HG03135 (cell line): ENCODE data around the gene ADAMTSL2.

Experiments used
- ATAC-seq: cut with Tn5 transposase; IDR thresholded peaks from one replicate; pipeline ENCODE4 v1.9.1; 2021; ENCODE audit warnings: mild to moderate bottlenecking, moderate library complexity; ENCODE audit not compliant: unreplicated experiment

ADAMTSL2 gene

DNA sequence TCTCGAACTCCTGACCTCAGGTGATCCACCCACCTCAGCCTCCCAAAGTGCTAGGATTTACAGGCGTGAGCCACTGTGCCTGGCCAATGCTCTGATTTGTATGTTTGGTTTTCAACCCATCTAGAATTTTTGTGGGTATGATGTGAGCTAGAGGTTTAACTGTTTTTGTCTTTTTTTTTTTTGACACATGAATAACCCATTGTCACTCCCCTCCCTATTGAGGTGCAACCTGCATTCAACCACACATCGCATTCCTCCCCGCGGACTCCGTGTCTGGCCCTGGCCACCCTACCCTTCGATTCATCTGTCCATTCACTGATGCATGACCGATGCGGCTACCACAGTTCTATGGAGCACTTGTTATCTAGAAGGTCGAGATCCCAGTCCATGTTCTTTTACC, 84.2 kb downstream of the ADAMTSL2 start:
- ATAC-seq = no peak

DNA sequence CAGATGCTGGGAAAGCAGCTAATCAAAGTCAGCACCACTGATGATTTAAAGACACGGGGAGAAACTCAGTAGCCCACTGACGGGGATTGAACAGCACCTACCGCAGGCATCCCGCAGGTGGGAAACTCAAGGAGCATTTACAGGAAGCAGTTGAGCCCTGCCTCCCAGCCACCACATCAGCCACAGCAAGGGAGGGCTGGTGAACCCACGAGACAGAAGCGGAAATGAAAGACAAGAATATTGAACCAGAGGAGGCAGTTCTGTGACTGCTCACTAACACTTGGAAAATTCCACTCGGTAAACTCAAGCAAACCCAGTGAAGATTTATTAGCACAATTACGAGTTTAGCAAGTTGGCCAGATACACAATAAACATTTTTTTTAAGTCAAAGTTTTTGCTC, 85.3 kb downstream of the ADAMTSL2 start:
- no peak for ATAC-seq

DNA sequence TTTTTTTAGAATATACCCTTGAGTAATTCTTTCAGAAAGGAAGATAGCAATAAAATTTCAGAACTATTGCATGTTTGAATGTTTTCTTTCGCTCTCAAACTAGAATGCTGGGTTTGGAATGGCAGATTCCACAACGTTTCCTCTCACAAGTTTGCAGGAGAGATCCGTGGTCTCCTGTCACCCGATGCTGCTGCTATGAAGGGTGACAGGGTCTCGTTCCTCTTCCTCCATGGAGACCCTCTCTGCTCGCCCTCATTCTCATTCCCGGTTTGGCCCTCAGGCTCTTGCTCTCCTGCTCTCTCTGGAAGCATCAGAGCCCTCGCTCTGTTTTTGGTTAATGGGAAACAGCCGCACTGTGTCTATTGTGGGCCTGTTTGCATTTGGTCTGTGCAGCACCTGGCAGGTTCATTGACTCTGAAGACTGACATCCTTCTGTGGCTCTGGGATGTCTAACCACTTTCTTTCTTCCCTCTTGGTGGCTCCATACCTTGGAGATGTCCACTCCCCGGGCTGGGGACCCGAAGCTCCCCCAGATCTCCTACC, 87.3 kb downstream of the ADAMTSL2 start:
- no peak for ATAC-seq

DNA sequence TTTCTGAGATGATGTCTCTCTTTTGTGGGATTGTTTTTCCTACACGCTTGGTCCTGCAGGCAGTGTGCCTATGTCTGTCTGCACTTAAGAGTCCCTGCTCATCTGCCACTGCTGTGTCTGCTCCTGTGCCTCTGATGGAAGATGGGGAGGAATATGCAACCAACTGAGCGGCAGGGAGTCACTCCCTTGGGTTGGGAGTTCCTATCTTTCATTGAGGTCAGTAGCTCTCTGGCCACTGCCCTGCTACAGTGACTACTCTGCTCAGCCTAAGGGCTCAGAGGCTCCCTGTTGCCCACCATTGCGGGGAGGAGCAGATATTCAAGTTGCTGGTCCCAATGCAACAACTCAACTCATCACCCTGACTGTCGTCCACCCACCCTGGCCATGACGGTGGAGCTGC, 88.1 kb downstream of the ADAMTSL2 start:
- no peak for ATAC-seq
